Endothelial cell of umbilical vein (primary cell): ENCODE data around the gene ACSS2. TPM values are rescaled to one million over a fixed set of nuclear protein-coding genes. Genes with fewer than 3 reads are reported as not detected.

ENCODE experiments used
- BruUV-seq: library from RNA; stranded (reverse); fragments of 400-500 nt; replicated peaks from 2 replicates; lab custom pipeline; 2021; lab: Mats Ljungman, UMichigan
- CTCF ChIA-PET: fragments of 300-600, 350-600 bp; sonication (Branson Sonifier 250); formaldehyde crosslinking; loops from one replicate; lab custom pipeline; 2021; ENCODE audit warnings: antibody characterized with exemption, inconsistent platforms; lab: Charles Lee
- POLR2A ChIA-PET: fragments of 300-600, 350-600 bp; sonication (Branson Sonifier 250); formaldehyde crosslinking; loops from one replicate; lab custom pipeline; 2021; ENCODE audit warnings: antibody characterized with exemption, inconsistent platforms; lab: Charles Lee
- DNase-seq: peaks from one replicate; pipeline ENCODE4 v3.0.0-alpha.2; 2011; ENCODE audit warnings: low read depth, low spot score
- FAIRE-seq: peaks from 2 replicates; lab custom pipeline; 2011; peaks lifted over from hg19 to GRCh38; lab: Jason Lieb, UNC
- H2AFZ ChIP-seq: 2 replicates; pipeline ENCODE4 v1.6.0; 2012; ENCODE audit warnings: low read depth, low read length, control low read depth, inconsistent platforms
- H3K27ac ChIP-seq: 2 replicates; pipeline ENCODE4 v1.5.1; 2011; ENCODE audit warnings: low read depth, mild to moderate bottlenecking, control low read depth, low read length, moderate library complexity; ENCODE audit not compliant: insufficient read depth
- H3K27me3 ChIP-seq, 2 experiments: 2 replicates each; pipeline versions ENCODE4 v1.6.0 to v1.6.1; 2011; ENCODE audit warnings: low read length in 2 of 2, mixed read lengths in 1 of 2; ENCODE audit not compliant: control insufficient read depth in 2 of 2, insufficient read depth in 2 of 2
- H3K36me3 ChIP-seq, 2 experiments: 2 replicates in 1 of 2; 3 replicates in 1 of 2; pipeline ENCODE4 v1.5.1; 2011; ENCODE audit warnings: low read length in 2 of 2, mild to moderate bottlenecking in 1 of 2, moderate library complexity in 1 of 2; ENCODE audit not compliant: control insufficient read depth in 2 of 2, insufficient read depth in 2 of 2; ENCODE audit errors: extremely low read depth in 1 of 2
- H3K4me1 ChIP-seq: 3 replicates; pipeline ENCODE4 v1.5.1; 2011; ENCODE audit warnings: mild to moderate bottlenecking, low read length; ENCODE audit not compliant: control insufficient read depth, insufficient read depth; ENCODE audit errors: extremely low read depth
- H3K4me2 ChIP-seq: 2 replicates; pipeline ENCODE4 v1.6.1; 2011; ENCODE audit warnings: low read length, control low read depth, mixed read lengths; ENCODE audit not compliant: insufficient read depth
- H3K4me3 ChIP-seq, 3 experiments: fragments of 200-600 bp in 1 of 3; sonication (generic), shearing (Covaris generic) in 1 of 3; replicated peaks in 1 of 3; 2 replicates each; pipeline ENCODE4 v1.5.1; 2011 to 2016; ENCODE audit warnings: control low read depth in 3 of 3, low read length in 3 of 3, mild to moderate bottlenecking in 2 of 3, inconsistent platforms in 1 of 3, low read depth in 1 of 3, moderate library complexity in 1 of 3; ENCODE audit not compliant: insufficient read depth in 1 of 3
- H3K79me2 ChIP-seq: 2 replicates; pipeline ENCODE4 v1.6.0; 2012; ENCODE audit warnings: low read length, inconsistent platforms; ENCODE audit not compliant: control insufficient read depth, insufficient read depth
- H3K9ac ChIP-seq: replicated peaks from 2 replicates; pipeline ENCODE3; 2011; ENCODE audit warnings: low read length, control low read depth; ENCODE audit not compliant: insufficient read depth; ENCODE audit errors: extremely low read depth
- H3K9me1 ChIP-seq: replicated peaks from 3 replicates; pipeline ENCODE4 v1.6.0; 2011; ENCODE audit warnings: mild to moderate bottlenecking, low read length; ENCODE audit not compliant: control insufficient read depth, insufficient read depth; ENCODE audit errors: extremely low read depth
- H3K9me3 ChIP-seq: replicated peaks from 2 replicates; pipeline ENCODE4 v1.5.1; 2012; ENCODE audit warnings: low read length, inconsistent platforms; ENCODE audit not compliant: control insufficient read depth, insufficient read depth
- H4K20me1 ChIP-seq: replicated peaks from 2 replicates; pipeline ENCODE3; 2011; ENCODE audit warnings: mild to moderate bottlenecking, low read length; ENCODE audit not compliant: control insufficient read depth, insufficient read depth; ENCODE audit errors: extremely low read depth
- CTCF ChIP-seq, 2 donors: IDR thresholded peaks; 1 replicate in 1 of 2; 2 replicates in 1 of 2; pipeline ENCODE4 v1.5.1; 2011; ENCODE audit warnings: low read length in 2 of 2, mild to moderate bottlenecking in 2 of 2, moderate library complexity in 2 of 2, control low read depth in 1 of 2, inconsistent platforms in 1 of 2, low read depth in 1 of 2; ENCODE audit not compliant: insufficient read depth in 1 of 2; ENCODE audit errors: extremely low read depth in 1 of 2
- EZH2 ChIP-seq: IDR thresholded peaks from 2 replicates; pipeline ENCODE4 v1.6.1; 2012; ENCODE audit warnings: borderline replicate concordance, low read depth, mild to moderate bottlenecking, moderate library complexity, low read length, inconsistent platforms; ENCODE audit not compliant: severe bottlenecking
- FOS ChIP-seq: IDR thresholded peaks from 2 replicates; pipeline ENCODE4 v1.6.1; 2011; ENCODE audit warnings: mild to moderate bottlenecking, low read length, moderate library complexity, borderline replicate concordance; ENCODE audit not compliant: insufficient read depth
- GATA2 ChIP-seq: IDR thresholded peaks from 2 replicates; pipeline ENCODE4 v1.7.0; 2011; ENCODE audit warnings: low read depth, mild to moderate bottlenecking, moderate library complexity, mixed read lengths, low read length; ENCODE audit not compliant: insufficient read length, insufficient read depth
- JUN ChIP-seq: IDR thresholded peaks from 2 replicates; pipeline ENCODE4 v1.6.1; 2011; ENCODE audit warnings: borderline replicate concordance, low read depth; ENCODE audit not compliant: insufficient read length, insufficient read depth
- MAX ChIP-seq: IDR thresholded peaks from 2 replicates; pipeline ENCODE4 v1.6.1; 2011; ENCODE audit not compliant: insufficient read depth, insufficient read length
- MYC ChIP-seq: IDR thresholded peaks from one replicate; pipeline ENCODE4 v1.6.1; 2011; ENCODE audit warnings: mild to moderate bottlenecking, low read depth, low read length
- POLR2A ChIP-seq: IDR thresholded peaks from 2 replicates; pipeline ENCODE4 v1.6.1; 2012; ENCODE audit warnings: low read depth, mild to moderate bottlenecking, control low read depth, low read length
- POLR2AphosphoS5 ChIP-seq: IDR thresholded peaks from 2 replicates; pipeline ENCODE4 v1.6.1; 2012; ENCODE audit warnings: low read depth, mild to moderate bottlenecking, control low read depth, low read length, moderate library complexity; ENCODE audit not compliant: insufficient read depth
- dilution Hi-C: fragments of 300-500 bp; cut with MboI; formaldehyde crosslinking; loops from one replicate; pipeline ENCODE4 v1.15.0; 2019; ENCODE audit warnings: low sequenced_read_pairs; ENCODE audit not compliant: extremely low pct_ligation_motif_present
- intact Hi-C: fragments of 100-400 bp; cut with micrococcal nuclease; formaldehyde crosslinking; loops from one replicate; pipeline ENCODE4 v1.10.0; 2022
- polyA plus RNA-seq, 4 experiments: library from polyadenylated mRNA; depleted of rRNA in 3 of 4; stranded (reverse) in 3 of 4; unstranded in 1 of 4; fragments of >200 nt; gene quantifications; 2 replicates each; pipeline versions ENCODE4 v1.2.1 to v1.2.3, GENCODE V29; 2011 to 2012; ENCODE audit warnings: missing spikeins in 1 of 4
- total RNA-seq: library from RNA; stranded (reverse); gene quantifications from 2 replicates; pipeline ENCODE4 v1.2.3, GENCODE V29; 2021

Gene ACSS2
- total and polyA plus RNA-seq, 2 donors (not counting 3 experiments of a cell fraction or from before 2014, with no cell fraction given) = 40.7 to 42.3 TPM

- dilution Hi-C loops = no loop called here
- Histone ChIP-seq H3K27me3 (no peaks in the 10 kb centered on the region), H3K79me2 (no peaks in the 10 kb centered on the region), H3K9ac (no peak overlapping the region), H3K9me3 (no peaks in the 10 kb centered on the region), H3K9me1 (no peaks in the 10 kb centered on the region), H3K27ac (no peak overlapping the region), H3K36me3 (no peaks in the 10 kb centered on the region), H3K4me1 (no peaks in the 10 kb centered on the region), H3K4me2 (no peak overlapping the region), H2AFZ (no peak overlapping the region), H3K4me3 (no peak overlapping the region), H4K20me1 (no peaks in the 10 kb centered on the region)
- DNase-seq (no peak), FAIRE-seq (no peak)
- intact Hi-C loops = no loop called here
- TF ChIP-seq JUN = no peak
- TF ChIP-seq FOS = no peak
- TF ChIP-seq GATA2 = no peak
- no peak for TF ChIP-seq MAX
- TF ChIP-seq MYC = no peak
- TF ChIP-seq EZH2 = no peak
- no peak for TF ChIP-seq POLR2AphosphoS5
- no peak for TF ChIP-seq POLR2A
- no peak for TF ChIP-seq CTCF (IDR thresholded peaks at IDR 0.05; ENCODE audit: extremely low read depth in 1 of 2, insufficient read depth in 1 of 2, low read depth in 1 of 2, low read length in 2 of 2)
- BruUV-seq = no TSS peak
- CTCF ChIA-PET = interaction anchor here (1.0 to 2.1 kb wide), 4 partner anchors 14 to 95 kb away, joined by 3 to 8 read pairs (median 6); partner anchors contain the start of gene MYH7B
- POLR2A ChIA-PET = no interaction called here
Observed at GRCh38 chr20:34970193-34970840, 93.9 kb downstream of the ACSS2 start.
